Measurements from ENCODE around the gene TLE3.

TLE3 gene

DNA sequence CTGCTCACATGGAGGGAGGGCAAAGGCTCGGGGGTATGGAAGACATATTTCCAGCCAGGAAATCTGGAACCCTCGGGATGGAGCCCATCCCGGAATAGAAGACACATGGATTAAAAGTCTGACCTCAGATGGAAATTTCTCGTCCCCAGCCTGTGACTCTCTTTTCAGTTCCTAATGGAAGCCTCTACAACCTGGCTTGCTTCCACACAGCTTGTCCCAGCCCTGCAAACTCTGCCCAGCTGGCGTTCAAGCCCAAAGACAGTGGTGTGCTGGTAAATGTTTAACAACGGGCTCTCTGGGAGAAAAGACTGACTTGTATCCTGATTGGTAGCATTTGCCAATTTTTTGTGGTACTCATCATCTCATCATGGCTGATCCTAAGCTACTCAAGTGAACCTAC lies 35.6 kb upstream of the TLE3 start:
- no peak for DNase-seq (ENCODE audit: low read depth)
- H3K4me3 ChIP-seq (replicated peaks; ENCODE audit: low read depth, low read length), result no peak overlapping the region
- TF ChIP-seq, protein P1, sequence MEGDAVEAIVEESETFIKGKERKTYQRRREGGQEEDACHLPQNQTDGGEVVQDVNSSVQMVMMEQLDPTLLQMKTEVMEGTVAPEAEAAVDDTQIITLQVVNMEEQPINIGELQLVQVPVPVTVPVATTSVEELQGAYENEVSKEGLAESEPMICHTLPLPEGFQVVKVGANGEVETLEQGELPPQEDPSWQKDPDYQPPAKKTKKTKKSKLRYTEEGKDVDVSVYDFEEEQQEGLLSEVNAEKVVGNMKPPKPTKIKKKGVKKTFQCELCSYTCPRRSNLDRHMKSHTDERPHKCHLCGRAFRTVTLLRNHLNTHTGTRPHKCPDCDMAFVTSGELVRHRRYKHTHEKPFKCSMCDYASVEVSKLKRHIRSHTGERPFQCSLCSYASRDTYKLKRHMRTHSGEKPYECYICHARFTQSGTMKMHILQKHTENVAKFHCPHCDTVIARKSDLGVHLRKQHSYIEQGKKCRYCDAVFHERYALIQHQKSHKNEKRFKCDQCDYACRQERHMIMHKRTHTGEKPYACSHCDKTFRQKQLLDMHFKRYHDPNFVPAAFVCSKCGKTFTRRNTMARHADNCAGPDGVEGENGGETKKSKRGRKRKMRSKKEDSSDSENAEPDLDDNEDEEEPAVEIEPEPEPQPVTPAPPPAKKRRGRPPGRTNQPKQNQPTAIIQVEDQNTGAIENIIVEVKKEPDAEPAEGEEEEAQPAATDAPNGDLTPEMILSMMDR (IDR thresholded peaks at IDR 0.05; ENCODE audit: low read length, missing control alignments), result no peak

GRCh38 chr15:70132571-70132970 lies 34.9 kb upstream of the TLE3 start:
- no peak for DNase-seq (ENCODE audit: low read depth)
- TF ChIP-seq, protein P1 (IDR thresholded peaks at IDR 0.05; ENCODE audit: low read length, missing control alignments), result no peak

DNA sequence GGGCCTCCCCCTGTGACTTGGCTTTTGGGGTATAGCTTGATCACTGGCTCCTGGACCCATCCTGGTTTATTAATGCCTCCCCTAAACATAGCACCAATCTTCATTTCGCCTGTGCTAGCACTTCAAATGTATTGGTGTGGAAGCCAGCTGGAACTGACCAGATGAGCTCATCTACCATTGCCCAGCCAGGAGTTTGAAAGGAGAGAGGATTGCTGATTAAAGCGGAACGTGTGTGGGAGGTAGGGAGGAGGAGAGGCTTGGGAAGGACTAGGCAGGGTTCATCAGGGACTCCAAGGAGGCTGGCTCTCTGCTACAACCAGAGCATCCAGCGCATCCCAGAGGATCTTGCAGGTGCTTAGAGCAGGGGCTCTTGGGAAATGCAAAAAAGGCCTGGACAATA lies 34.4 kb upstream of the TLE3 start:
- H3K4me3 ChIP-seq (replicated peaks; ENCODE audit: low read depth, low read length), result no peak overlapping the region
- TF ChIP-seq, protein P1 (IDR thresholded peaks at IDR 0.05; ENCODE audit: low read length, missing control alignments), result no peak
- peak; percentile 85 for DNase-seq (ENCODE audit: low read depth)

More at GRCh38 chr15:70132571-70132970, 34.9 kb upstream of the TLE3 start:
- no peak overlapping the region for H3K4me3 ChIP-seq (replicated peaks; ENCODE audit: low read depth, low read length)

GRCh38 chr15:70128414-70129140 lies 30.9 kb upstream of the TLE3 start:
- no peak for DNase-seq (ENCODE audit: low read depth)
- TF ChIP-seq, protein P1 (IDR thresholded peaks at IDR 0.05; ENCODE audit: low read length, missing control alignments), result no peak
- H3K4me3 ChIP-seq (replicated peaks; ENCODE audit: low read depth, low read length), result no peak overlapping the region

- TF ChIP-seq, protein P1 (IDR thresholded peaks at IDR 0.05; ENCODE audit: low read length, missing control alignments), result no peak
- no peak overlapping the region for H3K4me3 ChIP-seq (replicated peaks; ENCODE audit: low read depth, low read length)
- no peak for DNase-seq (ENCODE audit: low read depth)
Observed at GRCh38 chr15:70127770-70128413, 30.2 kb upstream of the TLE3 start.

- peak; percentile 77 for DNase-seq (ENCODE audit: low read depth)
- TF ChIP-seq, protein P1 (IDR thresholded peaks at IDR 0.05; ENCODE audit: low read length, missing control alignments), result no peak
Observed at GRCh38 chr15:70127288-70127746, 29.6 kb upstream of the TLE3 start.

More at GRCh38 chr15:70127288-70127746, 29.6 kb upstream of the TLE3 start:
- no peak overlapping the region for H3K4me3 ChIP-seq (replicated peaks; ENCODE audit: low read depth, low read length)

Measured in fibroblast of pulmonary artery (primary cell).